HG03457 (cell line): Measurements from ENCODE around the gene ARID5B.

Source experiments
- ATAC-seq: cut with Tn5 transposase; IDR thresholded peaks from one replicate; pipeline ENCODE4 v1.9.1; 2021; ENCODE audit warnings: moderate number of reproducible peaks; ENCODE audit not compliant: unreplicated experiment

The ARID5B gene

DNA sequence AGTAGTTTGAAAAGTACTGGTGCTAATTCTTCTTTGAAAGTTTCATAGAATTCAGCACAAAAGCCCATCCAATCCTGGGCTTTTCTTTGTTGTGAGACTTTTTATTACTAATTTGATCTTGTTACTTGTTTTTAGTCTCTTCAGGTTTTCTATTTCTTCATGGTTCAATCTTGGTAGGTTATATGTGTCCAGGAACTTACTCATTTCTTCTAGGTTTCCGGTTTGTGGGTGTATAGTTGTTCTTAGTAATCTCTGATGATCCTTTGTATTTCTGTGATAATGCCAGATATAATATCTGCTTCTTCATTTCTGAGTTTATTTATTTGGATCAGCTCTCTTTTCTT, 219.7 kb downstream of the ARID5B start:
- ATAC-seq: no peak

- ATAC-seq: no peak
These were observed 226.5 kb downstream of the ARID5B start for GRCh38 chr10:62127975-62128374.

GRCh38 chr10:62130948-62131347, 229.4 kb downstream of the ARID5B start:
- no peak for ATAC-seq

- no peak for ATAC-seq
These were observed 230.2 kb downstream of the ARID5B start for GRCh38 chr10:62131724-62132123.

- ATAC-seq: peak; percentile 99
These were observed 232.1 kb downstream of the ARID5B start for GRCh38 chr10:62133618-62134017.

DNA sequence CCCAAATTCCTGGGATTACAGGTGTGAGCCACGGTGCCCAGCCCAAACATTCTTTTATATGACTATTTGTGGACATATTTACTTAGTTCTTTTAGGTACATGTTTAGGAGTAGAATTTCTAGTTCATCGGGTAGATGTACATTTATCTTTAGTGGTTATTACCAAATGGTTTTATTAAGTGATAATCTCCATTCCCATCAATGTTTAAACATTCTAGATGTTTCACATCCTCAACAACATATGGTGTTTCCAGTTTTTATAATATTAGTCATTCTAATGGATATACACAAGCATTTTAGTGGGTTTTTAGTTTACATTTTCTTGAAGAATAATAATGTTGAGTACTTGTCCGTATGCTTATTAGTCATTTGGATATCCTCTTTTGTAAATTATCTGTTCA, 235.4 kb downstream of the ARID5B start:
- ATAC-seq: no peak
